Activated naive CD4-positive, alpha-beta T cell (primary cell): Measurements from ENCODE around the gene PRIMPOL.
"Not testable (repeated sequence)": the region's sequence is repeated elsewhere in the genome, so short reads cannot be mapped to it uniquely, and the experiment has no call there.

ENCODE experiments used
- DNase-seq, 4 experiments: peaks; one replicate each; lab custom pipeline; 2025; lab: John Stamatoyannopoulos, UW

Gene PRIMPOL, protein sequence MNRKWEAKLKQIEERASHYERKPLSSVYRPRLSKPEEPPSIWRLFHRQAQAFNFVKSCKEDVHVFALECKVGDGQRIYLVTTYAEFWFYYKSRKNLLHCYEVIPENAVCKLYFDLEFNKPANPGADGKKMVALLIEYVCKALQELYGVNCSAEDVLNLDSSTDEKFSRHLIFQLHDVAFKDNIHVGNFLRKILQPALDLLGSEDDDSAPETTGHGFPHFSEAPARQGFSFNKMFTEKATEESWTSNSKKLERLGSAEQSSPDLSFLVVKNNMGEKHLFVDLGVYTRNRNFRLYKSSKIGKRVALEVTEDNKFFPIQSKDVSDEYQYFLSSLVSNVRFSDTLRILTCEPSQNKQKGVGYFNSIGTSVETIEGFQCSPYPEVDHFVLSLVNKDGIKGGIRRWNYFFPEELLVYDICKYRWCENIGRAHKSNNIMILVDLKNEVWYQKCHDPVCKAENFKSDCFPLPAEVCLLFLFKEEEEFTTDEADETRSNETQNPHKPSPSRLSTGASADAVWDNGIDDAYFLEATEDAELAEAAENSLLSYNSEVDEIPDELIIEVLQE

DNA sequence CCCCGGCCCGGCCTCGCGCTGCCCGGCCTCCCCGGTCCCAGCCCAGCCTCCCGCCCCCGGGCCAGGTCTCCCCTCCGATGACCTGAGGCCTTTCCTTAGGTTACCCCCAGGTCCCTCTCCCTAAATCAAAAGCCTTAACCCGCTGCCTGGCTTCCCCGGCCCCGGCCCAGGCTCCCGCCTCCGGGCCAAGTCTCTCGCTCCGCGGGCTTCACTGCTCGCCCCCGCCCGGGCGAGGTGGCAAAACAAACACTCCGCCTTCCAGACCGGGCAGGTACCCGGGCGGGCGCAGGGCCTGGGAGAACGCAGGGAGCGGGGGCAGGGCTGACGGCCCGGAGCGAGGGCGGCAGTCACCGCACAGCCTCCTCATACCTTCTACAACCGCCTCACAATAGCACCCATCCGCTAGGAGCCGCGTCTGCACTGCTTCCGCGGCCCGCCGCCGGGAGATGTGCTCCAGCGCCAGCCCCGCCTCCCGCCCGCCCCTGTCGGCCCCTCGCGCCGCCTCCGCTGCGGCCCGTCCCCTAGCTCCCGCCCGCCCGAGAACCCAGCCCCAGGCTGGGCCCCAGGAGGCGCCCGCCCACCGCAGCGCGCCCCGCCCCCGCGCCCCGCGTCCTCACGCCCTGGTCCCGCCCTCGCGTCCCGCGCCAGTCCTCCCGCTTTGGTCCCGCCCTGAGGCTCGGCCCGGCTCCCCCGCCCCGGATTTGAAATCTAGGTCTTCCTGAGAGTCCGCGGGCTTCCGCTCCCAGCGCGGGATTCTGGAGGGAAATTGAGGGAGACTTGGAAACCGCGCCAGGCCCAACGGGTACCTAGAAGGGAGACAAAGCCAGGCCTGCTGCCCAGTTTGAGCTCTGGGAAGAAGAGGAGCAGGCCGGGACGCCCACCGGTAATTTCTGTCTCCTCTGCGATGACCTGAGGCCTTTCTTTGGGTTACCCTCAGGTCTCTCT lies at the start of gene PRIMPOL, which contains the start of gene CASP3:
Gene PRIMPOL, plus strand, starts transcription at position 713 of the 945 bp plus-strand sequence. CDS start 7,403 bp downstream, outside the sequence.
Gene CASP3, minus strand, starts transcription at position 422 of the 945 bp plus-strand sequence. CDS start 10,994 bp downstream, outside the sequence.
- DNase-seq = peak; percentile 85 to 98 (median 90)

DNA sequence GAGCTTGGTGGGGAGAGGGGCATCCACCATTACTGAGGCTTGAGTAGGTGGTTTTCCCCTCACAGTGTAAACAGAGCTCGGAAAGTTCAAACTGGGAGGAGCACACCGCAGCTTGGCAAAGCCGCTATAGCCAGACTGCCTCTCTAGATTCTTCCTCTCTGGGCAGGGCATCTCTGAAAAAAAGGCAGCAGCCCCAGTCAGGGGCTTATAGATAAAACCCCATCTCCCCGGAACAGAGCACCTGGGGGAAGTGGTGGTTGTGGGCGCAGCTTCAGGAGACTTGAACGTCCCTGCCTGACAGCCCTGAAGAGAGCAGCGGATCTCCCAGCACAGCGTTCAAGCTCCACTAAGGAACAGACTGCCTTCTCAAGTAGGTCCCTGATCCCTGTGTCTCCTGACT lies 48.6 kb upstream of the PRIMPOL start:
- peak in 1 of 4 experiments; percentile 6 for DNase-seq

DNA sequence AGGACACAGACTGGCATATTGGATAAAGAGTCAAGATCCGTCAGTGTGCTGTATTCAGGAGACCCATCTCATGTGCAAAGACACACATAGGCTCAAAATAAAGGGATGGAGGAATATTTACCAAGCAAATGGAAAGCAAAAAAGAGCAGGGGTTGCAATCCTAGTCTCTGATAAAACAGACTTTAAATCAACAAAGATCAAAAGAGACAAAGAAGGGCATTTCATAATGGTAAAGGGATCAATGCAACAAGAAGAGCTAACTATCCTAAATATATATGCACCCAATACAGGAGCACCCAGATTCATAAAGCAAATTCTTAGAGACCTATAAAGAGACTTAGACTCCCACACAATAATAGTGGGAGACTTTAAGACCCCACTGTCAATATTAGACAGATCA lies 46.7 kb upstream of the PRIMPOL start:
- DNase-seq = not testable (repeated sequence)

DNA sequence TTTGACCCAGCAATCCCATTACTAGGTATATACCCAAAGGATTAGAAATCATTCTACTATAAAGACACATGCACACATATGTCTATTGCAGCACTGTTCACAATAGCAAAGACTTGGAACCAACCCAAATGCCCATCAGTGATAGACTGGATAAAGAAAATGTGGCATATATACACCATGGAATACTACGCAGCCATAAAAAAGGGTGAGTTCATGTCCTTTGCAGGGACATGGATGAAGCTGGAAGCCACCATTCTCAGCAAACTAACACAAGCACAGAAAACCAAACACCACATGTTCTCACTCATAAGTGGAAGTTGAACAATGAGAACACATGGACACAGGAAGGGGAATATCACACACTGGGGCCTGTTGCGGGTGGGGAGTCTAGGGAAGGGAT lies 42.1 kb upstream of the PRIMPOL start:
- not testable (repeated sequence) for DNase-seq

DNA sequence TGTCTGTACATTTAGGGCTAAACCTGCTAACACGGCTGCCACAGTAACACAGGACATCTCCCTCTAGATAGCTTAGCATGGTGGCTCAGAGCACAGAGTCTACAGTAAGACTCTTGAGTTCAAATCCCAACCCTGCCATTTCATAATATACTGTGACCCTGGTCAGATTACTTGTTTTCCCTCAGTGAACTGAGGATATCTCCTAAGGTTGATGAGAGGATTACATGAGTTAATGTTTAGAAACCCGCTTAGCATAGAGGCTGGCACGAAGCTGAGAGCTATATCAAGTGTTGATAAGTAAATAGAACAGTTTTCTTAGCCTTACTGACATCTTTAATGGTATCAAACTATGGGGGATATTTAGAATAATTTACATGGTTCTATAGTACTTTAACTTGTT lies 37.5 kb upstream of the PRIMPOL start:
- DNase-seq = no peak

DNA sequence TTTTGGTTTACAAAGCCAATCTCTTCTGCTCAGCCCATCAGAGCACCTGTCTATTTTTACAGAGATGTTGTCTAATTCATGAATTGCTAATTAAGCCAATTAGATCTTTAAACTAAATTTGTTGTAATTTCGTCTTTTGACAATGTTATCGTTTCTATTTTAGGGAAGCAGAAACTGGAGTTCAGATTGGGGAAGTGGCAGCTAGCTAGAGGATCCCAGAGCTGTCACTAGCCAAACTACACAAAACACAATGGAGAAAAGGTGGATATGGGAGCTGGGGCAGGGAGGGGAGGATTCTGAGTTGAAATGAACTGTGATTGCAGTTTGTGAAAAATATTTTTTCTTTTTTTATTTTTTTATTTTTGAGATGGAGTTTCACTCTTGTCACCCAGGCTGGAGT lies 36.1 kb upstream of the PRIMPOL start:
- no peak for DNase-seq

DNA sequence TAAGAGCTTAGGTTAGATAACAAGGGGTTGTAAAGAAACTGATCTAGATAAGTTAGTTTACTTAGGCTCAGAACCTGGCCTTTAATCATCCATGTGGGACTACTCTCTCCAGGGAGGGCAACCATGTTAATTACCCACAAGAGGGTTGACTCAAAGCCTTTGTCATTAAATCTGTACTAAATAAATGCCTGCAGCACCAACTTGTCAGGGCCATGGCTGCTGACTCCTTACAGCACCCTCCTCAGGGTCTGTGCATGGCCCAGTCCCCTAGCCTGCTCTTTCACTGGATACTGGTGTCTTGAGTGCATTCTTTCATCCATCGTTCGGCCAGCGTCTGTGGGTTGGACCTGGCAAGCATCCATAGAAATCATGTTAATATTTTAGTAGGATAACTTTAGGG lies 35.0 kb upstream of the PRIMPOL start:
- DNase-seq = no peak

DNA sequence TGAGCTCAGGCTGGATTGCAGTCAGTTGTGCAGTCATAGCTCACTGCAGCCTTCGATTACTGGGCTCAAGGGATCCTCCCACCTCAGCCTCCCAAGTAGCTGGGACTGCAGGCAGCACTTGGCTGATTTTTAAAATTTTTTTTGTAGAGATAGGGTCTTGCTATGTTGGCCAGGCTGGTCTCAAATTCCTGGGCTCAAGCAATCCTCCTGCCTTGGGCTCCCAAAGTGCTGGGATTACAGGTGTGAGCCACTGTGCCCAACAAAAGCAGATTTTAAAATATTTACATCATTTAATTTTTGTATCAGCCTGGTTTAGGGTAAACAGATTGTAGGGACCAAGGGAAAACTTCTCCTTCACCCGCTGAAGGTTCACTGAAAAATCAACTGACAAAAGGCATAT lies 33.4 kb upstream of the PRIMPOL start:
- DNase-seq = not testable (repeated sequence)

DNA sequence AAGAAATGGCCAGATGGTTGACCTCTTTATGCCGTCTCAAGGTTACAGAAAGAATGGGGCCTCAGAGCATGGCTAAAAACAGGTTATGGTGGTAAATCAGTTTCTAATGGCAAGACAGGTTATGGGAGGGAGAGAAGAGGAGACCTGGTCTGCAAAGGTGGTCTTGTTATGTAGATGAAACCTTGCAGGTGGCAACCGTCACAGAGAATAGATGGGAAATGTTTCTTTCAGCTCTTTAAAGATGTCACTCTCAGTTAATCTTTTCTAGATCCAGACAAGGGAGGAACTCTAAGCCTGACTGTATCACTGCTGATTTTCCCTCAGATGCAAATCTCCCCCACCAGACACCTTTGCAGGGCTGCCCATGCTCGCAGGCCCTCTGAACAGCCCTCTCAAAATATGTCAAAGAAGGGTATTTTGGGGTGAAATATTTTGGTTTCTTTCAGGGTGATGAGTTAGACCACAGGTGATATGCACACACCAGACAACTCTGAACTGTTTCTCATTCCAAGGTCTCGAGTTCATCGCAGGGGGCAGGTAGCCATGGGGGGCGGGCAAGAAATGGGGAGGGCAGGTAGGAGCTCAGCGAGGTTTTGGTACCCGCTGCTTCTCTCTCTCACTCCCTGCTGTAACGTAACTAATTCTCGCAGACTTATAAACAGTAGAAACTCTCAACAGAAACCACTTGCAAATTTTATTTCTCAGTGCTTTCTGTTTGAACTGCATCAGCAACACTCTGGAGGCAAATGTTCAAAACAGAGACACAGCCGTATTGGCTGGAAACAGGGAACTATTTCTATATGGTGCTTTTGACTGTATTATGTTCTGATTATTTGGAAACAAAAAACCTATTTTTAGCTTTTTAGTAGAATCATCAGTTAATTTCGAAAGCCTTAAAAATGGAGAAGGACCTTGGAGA lies 32.6 kb upstream of the PRIMPOL start:
- no peak for DNase-seq

DNA sequence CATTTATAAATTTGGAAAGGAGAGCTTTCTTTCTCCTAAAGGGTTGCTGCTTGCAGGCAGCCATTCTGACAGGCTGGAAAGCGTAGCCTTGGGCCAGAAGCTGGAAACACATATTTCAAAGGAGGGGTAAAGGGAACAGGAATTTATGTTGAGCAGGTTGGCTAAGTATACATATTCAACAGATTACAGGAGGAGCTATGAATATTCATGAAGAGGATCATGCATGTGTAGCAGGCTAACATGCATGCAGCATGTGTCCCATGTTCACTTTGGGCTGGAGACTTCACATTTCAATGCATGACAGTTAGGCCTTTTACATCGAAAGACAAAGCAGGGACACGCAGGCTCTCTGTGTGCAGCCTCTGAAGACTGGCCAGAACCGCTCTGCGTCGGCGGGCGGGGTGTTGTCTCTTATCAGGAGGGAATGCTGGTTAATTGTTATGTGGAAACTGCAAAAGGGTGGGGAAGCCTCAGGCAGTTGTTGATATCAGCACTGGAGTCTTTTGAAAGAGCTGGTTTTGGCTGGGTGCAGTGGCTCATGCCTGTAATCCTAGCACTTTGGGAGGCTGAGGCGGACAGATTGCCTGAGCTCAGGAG lies 31.8 kb upstream of the PRIMPOL start:
- DNase-seq = no peak

DNA sequence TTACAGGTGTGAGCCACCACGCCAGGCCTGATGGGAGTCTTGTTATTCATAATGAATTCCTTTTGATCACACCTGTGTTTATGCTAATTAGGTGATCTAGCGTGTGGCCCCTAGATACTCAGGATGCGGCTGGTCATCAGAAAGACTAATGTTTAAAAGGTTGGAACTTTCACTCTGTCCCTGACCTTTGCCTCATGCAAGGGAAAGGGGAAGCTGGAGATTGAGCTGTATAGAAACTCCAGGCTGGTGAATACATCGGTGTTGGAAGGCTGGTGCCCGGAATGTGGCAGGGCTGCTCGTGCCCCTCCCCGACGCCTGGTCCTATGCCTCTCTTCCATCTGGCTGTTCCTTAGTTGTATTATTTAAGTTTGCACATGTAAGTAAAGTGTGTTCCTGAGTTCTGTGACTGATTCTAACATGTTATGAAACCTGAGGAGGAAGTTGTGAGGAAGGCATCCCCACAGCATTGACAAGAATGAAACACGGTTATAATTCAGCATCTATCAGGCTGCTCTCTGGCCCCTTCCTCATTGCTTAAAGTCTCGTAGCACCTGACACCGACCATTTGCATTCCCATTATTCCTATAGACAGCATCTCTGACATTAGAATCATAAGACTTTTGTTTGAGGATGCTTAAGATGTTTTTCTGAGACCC lies 29.2 kb upstream of the PRIMPOL start:
- no peak for DNase-seq

DNA sequence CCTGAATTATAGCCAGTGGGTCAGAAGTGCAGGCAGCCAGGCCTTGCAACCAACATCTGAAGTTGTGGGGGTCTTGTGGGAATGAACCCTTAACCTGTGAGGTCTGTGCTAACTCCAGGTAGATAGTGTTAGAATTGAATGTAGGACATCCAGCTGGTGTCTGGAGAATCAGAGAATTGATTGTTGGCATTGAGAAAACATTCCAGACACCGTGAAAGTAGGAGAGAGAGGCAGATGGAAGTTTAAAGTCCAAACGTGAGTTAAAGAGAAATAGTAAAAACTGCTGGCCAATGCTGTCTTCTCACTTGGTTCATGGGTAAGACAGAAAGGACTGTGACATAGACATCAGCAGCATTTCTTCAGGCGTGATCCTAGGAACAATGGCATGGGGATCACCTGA lies 28.0 kb upstream of the PRIMPOL start:
- DNase-seq = no peak

DNA sequence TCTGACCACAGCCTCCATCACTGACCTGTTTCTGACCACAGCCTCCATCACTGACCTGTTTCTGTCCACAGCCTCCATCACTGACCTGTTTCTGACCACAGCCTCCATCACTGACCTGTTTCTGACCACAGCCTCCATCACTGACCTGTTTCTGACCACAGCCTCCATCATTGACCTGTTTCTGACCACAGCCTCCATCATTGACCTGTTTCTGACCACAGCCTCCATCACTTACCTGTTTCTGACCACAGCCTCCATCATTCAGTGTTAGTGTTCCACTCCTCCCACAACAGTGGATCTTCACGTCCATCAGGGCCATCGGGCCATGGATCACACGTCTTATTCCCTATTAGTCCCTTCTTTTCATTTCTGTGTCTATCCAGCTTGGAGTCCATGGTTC lies 25.0 kb upstream of the PRIMPOL start:
- not testable (repeated sequence) for DNase-seq

DNA sequence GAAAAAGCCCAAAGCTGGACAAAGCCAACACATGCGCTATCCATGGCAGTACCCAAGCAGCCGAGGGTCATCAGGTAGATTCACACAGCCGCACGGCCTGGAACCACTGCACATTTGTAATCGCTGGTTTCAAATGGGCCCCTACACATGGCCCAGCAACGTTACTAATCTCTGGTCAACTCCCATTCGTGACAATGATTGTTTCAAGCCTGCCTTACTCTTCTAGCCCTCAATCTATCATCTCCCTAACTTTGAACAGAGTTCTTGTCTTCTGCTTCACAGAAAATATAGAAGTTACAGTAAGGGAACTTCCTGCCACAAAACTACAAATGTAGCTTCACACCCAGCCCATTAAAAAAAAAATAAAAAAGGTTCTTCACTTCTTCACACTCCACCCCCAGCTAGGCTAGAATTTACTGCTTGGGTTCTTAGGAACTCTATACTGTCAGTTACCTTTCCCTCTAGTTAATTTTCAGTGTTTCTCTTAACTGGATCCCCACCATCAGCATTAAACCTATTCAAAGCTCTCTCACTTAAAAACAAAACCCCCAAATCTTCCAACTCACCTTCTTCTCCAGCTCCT lies 24.5 kb upstream of the PRIMPOL start:
- DNase-seq = no peak

DNA sequence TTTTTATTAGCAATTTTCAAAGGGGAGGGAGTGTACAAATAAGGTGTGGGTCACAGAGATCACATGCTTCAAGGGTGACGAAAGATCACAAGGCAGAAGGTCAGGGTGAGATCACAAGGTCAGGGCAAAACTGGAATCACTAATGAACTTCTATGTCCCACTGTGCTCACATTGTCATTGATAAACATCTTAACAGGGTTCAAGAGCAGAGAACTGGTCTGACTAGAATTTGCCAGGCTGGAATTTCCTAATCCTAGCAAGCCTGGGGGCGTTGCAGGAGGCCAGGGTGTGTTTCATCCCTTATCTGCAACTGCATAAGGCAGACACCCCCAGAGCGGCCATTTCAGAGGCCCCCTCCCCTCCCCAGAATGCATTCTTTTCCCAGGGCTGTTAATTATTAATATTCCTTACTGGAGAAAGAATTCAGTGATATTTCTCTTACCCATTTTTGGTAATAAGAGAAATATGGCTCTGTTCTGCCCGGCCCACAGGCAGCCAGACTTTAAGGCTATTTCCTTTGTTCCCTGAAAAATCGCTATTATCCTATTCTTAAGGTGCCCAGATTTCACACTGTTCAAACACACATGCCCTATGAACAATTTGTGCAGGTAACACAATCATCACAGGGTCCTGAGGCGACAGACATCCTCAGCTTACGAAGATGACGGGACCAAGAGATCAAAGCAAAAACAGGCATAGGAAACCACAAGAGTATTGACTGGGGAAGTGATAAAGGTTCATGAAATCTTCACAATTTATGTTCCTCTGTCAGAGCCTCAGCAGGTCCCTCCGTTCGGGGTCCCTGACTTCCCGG lies 23.5 kb upstream of the PRIMPOL start:
- DNase-seq = not testable (repeated sequence)

DNA sequence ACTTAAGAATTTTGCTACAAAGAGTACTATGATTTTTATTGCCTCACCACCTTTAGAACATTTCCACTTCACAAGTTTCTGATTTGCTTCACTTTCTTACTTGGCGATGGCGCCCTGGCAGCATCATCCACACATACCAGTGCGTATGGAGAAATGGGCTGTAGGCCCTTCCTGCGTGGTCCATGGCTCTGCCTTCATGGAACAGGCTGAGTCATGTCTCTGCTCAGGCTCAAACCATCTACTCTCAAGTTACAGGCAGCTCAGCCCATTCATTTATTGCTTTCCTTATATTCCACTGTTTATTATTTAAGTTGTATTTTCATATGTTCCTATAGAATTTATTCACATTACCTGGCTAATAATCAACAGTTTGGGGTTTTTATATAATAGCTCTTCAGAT lies 21.4 kb upstream of the PRIMPOL start:
- DNase-seq = no peak

DNA sequence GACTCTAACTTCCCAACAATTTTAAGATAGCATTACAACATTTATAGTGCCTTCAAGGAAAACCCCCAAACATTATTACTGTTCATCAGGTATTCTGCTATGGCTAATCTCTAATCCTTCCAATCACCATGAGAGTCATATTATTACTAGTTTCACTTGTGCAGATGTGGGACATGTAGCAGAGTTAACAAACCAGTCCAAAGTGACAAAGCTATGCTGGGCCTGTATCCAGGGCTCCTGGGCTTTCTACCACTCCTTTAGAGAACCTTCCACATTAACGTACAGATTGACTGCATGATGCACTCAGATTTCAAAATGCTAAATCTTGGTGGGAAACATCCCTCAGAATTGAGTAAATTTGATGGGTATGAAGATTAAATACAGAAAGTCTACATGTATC lies 16.7 kb upstream of the PRIMPOL start:
- no peak for DNase-seq

DNA sequence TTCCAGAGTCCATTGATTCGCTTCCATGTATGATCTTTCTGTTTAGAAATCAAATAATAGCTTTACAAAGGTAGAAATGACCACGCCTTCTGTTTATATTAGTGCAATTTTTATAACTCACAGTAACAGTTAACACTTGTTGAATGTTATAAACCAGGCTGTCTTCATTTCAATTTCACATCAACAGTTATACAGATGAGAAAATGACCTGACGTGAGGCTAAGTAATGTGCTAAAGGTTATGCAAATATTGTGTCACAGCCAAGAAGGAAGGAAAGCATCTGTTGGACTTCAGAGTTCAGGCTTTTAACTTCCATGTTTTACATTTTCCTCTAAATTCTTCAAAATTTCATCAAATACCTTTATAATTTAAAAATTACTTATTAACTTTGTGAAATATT lies 14.2 kb upstream of the PRIMPOL start:
- no peak for DNase-seq

DNA sequence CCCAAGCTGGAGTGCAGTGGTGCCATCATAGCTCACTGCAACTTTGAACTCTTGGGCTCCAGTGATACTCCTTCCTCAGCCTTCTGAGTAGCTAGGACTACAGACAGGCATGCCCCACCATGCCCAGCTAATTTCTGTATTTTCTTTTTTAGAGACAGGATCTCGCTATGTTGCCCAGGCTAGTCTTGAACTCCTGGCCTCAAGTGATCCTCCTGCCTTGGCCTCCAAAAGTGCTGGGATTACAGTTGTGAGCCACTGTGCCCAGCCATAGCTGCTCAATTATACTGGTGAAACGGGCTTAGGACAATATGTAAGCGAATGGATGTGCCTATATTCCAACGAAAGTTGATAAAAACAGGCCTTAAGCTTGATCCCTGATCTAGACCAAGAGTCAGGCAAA lies 13.4 kb upstream of the PRIMPOL start:
- no peak for DNase-seq
